GM10248 (cell line): ENCODE results near the gene ABCG4.

Experiments used
- CTCF ChIA-PET: fragments of 300-600 bp; sonication (Branson Sonifier 250); formaldehyde crosslinking; extraction: SDS; loops from one replicate; lab custom pipeline; 2021; ENCODE audit warnings: antibody characterized with exemption; lab: Yijun Ruan, JAX
- POLR2A ChIA-PET: fragments of 350-650 bp; sonication (Branson Sonifier 250); formaldehyde crosslinking; extraction: SDS; loops from one replicate; lab custom pipeline; 2020; ENCODE audit warnings: antibody characterized with exemption; lab: Yijun Ruan, JAX
- DNase-seq: peaks from one replicate; pipeline ENCODE4 v3.0.0; 2012; ENCODE audit errors: extremely low spot score
- CTCF ChIP-seq: IDR thresholded peaks from 2 replicates; pipeline ENCODE4 v1.5.1; 2012; ENCODE audit warnings: mild to moderate bottlenecking, low read depth; ENCODE audit errors: extremely low read depth, missing control alignments, control extremely low read depth

ABCG4 gene

GRCh38 chr11:119149786-119150275 is 979 bp downstream of the ABCG4 start:
- CTCF ChIA-PET, result interaction anchor here (0.8 to 8.9 kb wide), 4 partner anchors 20 to 46 kb away, joined by 3 to 45 read pairs (median 6); partner anchors contain the start of gene NLRX1
- TF ChIP-seq CTCF, result no peak
- POLR2A ChIA-PET, result no interaction called here
- no peak for DNase-seq

GRCh38 chr11:119152043-119152442 is 3.2 kb downstream of the ABCG4 start:
- CTCF ChIA-PET, result interaction anchor here (1.3 to 8.9 kb wide), 8 partner anchors 7 to 170 kb away, joined by 3 to 53 read pairs (median 6); partner anchors contain the start of gene NLRX1
- TF ChIP-seq CTCF, result no peak
- POLR2A ChIA-PET, result no interaction called here
- no peak for DNase-seq

GRCh38 chr11:119152604-119153003 is 3.8 kb downstream of the ABCG4 start:
- CTCF ChIA-PET, result interaction anchor here (1.3 to 8.9 kb wide), 6 partner anchors 8 to 170 kb away, joined by 3 to 53 read pairs (median 26); partner anchors contain the start of gene NLRX1
- no peak for TF ChIP-seq CTCF
- no peak for DNase-seq
- POLR2A ChIA-PET, result no interaction called here

DNA sequence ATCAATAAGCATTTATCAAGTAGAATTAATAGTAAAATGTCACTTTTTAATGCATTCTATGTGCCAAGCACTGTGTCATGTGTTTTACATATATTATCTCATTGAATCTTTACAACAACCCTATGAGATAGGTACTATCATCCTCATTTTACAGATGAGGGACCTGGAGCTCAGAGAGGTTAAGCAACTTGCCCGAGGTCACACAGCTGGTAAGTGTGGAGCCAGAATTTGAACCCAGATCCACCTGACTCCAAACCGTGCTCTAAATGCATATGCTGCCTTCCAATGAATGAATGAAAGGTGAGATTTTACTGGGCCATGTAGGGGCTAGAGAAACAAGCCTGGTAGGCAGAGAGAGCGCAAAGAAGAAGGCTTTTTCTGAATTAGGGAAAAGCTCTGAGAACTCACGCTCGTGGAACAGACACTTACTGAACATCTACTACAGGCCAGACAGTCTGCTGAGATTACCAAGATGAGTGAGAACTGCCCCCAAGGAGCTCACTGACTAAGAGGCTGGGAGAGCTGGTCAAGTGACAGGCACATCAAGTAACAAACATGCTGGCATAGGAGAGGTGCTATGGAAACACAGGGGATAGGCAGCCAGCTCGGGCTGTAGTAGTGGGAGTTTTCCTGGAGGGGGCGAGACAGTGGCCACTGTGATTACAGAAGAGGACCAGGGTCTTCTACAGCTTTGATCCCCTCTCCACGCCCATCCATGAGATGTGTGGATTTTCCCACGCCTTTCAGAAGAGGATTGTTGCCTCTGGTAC is 4.4 kb downstream of the ABCG4 start:
- DNase-seq, result no peak
- no peak for TF ChIP-seq CTCF
- ChIA-PET CTCF (interaction anchor here (1.3 to 8.9 kb wide), 7 partner anchors 9 to 185 kb away, joined by 3 to 53 read pairs (median 7); partner anchors contain the start of gene NLRX1), POLR2A (no interaction called here)

- no peak for DNase-seq
Observed at GRCh38 chr11:119154178-119154577, 5.3 kb downstream of the ABCG4 start.

More at GRCh38 chr11:119154178-119154577, 5.3 kb downstream of the ABCG4 start:
- TF ChIP-seq CTCF, result no peak
- ChIA-PET POLR2A (interaction anchor here (0.6 kb wide), 1 partner anchor 17 kb away, joined by 3 read pairs; no protein-coding TSS in a partner anchor), CTCF (interaction anchor here (2.0 to 8.9 kb wide), 4 partner anchors 10 to 184 kb away, joined by 6 to 53 read pairs (median 46); partner anchors contain the start of gene NLRX1)
